A549 (cell line): Measurements from ENCODE around the gene TRIM37. TPM values are rescaled to one million over a fixed set of nuclear protein-coding genes. Genes with fewer than 3 reads are reported as not detected.

Source experiments
- ATAC-seq, 2 experiments: fragments of 200-7000 bp in 1 of 2; fragments of >200 bp in 1 of 2; cut with Nextera tagmentation in 1 of 2; cut with Tn5 transposase in 1 of 2; 3 replicates each; pipeline versions ENCODE4 v1.8.0 to v1.9.1; 2018 to 2020; ENCODE audit warnings: mild to moderate bottlenecking in 1 of 2, moderate library complexity in 1 of 2
- CTCF ChIA-PET: fragments of 300-600 bp; sonication (Branson Sonifier 250); formaldehyde crosslinking; extraction: SDS; loops from one replicate; lab custom pipeline; 2021; ENCODE audit warnings: antibody characterized with exemption, inconsistent platforms; lab: Yijun Ruan, JAX
- POLR2A ChIA-PET: fragments of 350-600 bp; formaldehyde crosslinking; extraction: SDS; loops from one replicate; lab custom pipeline; 2021; ENCODE audit warnings: antibody characterized with exemption, inconsistent platforms; lab: Yijun Ruan, JAX
- DNase-seq, 2 experiments: peaks; one replicate each; pipeline versions ENCODE4 v3.0.0 to v3.0.0-alpha.2; 2011 to 2016; ENCODE audit warnings: low read depth in 1 of 2, low spot score in 1 of 2
- FAIRE-seq: peaks from 2 replicates; lab custom pipeline; 2011; peaks lifted over from hg19 to GRCh38; lab: Jason Lieb, UNC
- H3K27ac ChIP-seq, 2 experiments: fragments of >200 bp; sonication (Bioruptor Twin); formaldehyde crosslinking; 3 replicates each; pipeline ENCODE4 v1.5.1; 2016 to 2017
- H3K4me1 ChIP-seq: fragments of >200 bp; sonication (Bioruptor Twin); formaldehyde crosslinking; 3 replicates; pipeline ENCODE4 v1.6.1; 2016
- H3K4me2 ChIP-seq: fragments of >200 bp; sonication (Bioruptor Twin); formaldehyde crosslinking; 3 replicates; pipeline ENCODE4 v1.6.1; 2016
- H3K4me3 ChIP-seq: fragments of >200 bp; sonication (Bioruptor Twin); formaldehyde crosslinking; 3 replicates; pipeline ENCODE4 v1.5.1; 2016
- H3K9me3 ChIP-seq: fragments of >200 bp; sonication (Bioruptor Twin); formaldehyde crosslinking; 3 replicates; pipeline ENCODE4 v1.6.1; 2016
- BHLHE40 ChIP-seq: IDR thresholded peaks from 2 replicates; pipeline ENCODE4 v1.6.1; 2012; ENCODE audit warnings: low read depth, low read length, inconsistent platforms
- CBX2 ChIP-seq: fragments of 200-600 bp; sonication (generic); IDR thresholded peaks from 2 replicates; pipeline ENCODE4 v1.6.1; 2016; ENCODE audit warnings: low read depth, mild to moderate bottlenecking, borderline replicate concordance
- CEBPB ChIP-seq, 2 experiments: fragments of >200 bp in 1 of 2; sonication (Bioruptor Twin) in 1 of 2; formaldehyde crosslinking in 1 of 2; IDR thresholded peaks; 2 replicates each; pipeline ENCODE4 v1.6.1; 2012 to 2016
- CHD4 ChIP-seq: fragments of 200-600 bp; sonication (generic); IDR thresholded peaks from 2 replicates; pipeline ENCODE4 v1.6.1; 2016; ENCODE audit warnings: antibody characterized with exemption, mild to moderate bottlenecking, borderline replicate concordance
- EHF ChIP-seq: fragments of 250-450 bp; sonication (Bioruptor Pico); IDR thresholded peaks from 2 replicates; pipeline ENCODE4 v1.5.0; 2020; ENCODE audit warnings: mild to moderate bottlenecking
- EP300 ChIP-seq, 2 experiments: fragments of >200 bp; sonication (Bioruptor Twin); formaldehyde crosslinking; IDR thresholded peaks; 2 replicates in 1 of 2; 3 replicates in 1 of 2; pipeline ENCODE4 v1.6.1; 2016 to 2017
- FOSL2 ChIP-seq, 2 experiments: fragments of 450-650 bp in 1 of 2; fragments of >200 bp in 1 of 2; sonication (Bioruptor Twin) in 1 of 2; formaldehyde crosslinking; IDR thresholded peaks; 2 replicates each; pipeline versions ENCODE4 v1.5.0 to v1.6.1; 2016 to 2020; ENCODE audit warnings: mild to moderate bottlenecking in 1 of 2, moderate library complexity in 1 of 2
- HDAC2 ChIP-seq: fragments of 200-600 bp; sonication (generic); IDR thresholded peaks from 2 replicates; pipeline ENCODE4 v1.6.1; 2016
- JUN ChIP-seq, 2 experiments: fragments of >200 bp; sonication (Bioruptor Twin); formaldehyde crosslinking; IDR thresholded peaks; 2 replicates in 1 of 2; 3 replicates in 1 of 2; pipeline ENCODE4 v1.6.1; 2016 to 2017
- MAX ChIP-seq: IDR thresholded peaks from 2 replicates; pipeline ENCODE4 v1.6.1; 2012
- MAZ ChIP-seq: fragments of 150-350 bp; IDR thresholded peaks from 2 replicates; pipeline ENCODE4 v1.6.1; 2014; ENCODE audit warnings: antibody characterized with exemption, low read depth, low read length, borderline replicate concordance
- NFE2L2 ChIP-seq: fragments of 150-350 bp; conservative IDR thresholded peaks from 2 replicates; pipeline ENCODE4 v1.6.1; 2014; ENCODE audit warnings: low read length
- NR3C1 ChIP-seq: fragments of >200 bp; sonication (Bioruptor Twin); formaldehyde crosslinking; IDR thresholded peaks from 3 replicates; pipeline ENCODE4 v1.6.1; 2017
- PHF8 ChIP-seq: fragments of 200-600 bp; sonication (generic); IDR thresholded peaks from 2 replicates; pipeline ENCODE4 v1.6.1; 2016; ENCODE audit warnings: low read depth, mild to moderate bottlenecking, antibody characterized with exemption, moderate library complexity, borderline replicate concordance
- POLR2AphosphoS2 ChIP-seq: conservative IDR thresholded peaks from 2 replicates; pipeline ENCODE4 v1.6.1; 2012; ENCODE audit warnings: low read length, improper control_type of control experiment, inconsistent platforms
- RAD21 ChIP-seq, 2 experiments: fragments of >200 bp in 1 of 2; sonication (Bioruptor Twin) in 1 of 2; formaldehyde crosslinking in 1 of 2; IDR thresholded peaks in 1 of 2; conservative IDR thresholded peaks in 1 of 2; 2 replicates in 1 of 2; 3 replicates in 1 of 2; pipeline ENCODE4 v1.6.1; 2012 to 2018; ENCODE audit warnings: inconsistent platforms in 1 of 2
- REST ChIP-seq: fragments of 200-600 bp; sonication (generic); IDR thresholded peaks from 2 replicates; pipeline ENCODE4 v1.6.1; 2016; ENCODE audit warnings: antibody characterized with exemption, mild to moderate bottlenecking, moderate library complexity
- RNF2 ChIP-seq: fragments of 200-600 bp; sonication (generic); IDR thresholded peaks from 2 replicates; pipeline ENCODE4 v1.6.1; 2016; ENCODE audit warnings: low read depth, mild to moderate bottlenecking, antibody characterized with exemption, moderate library complexity, borderline replicate concordance
- ZNF302 ChIP-seq: fragments of 250-450 bp; sonication (Bioruptor Pico); IDR thresholded peaks from 2 replicates; pipeline ENCODE4 v1.9.0; 2021; ENCODE audit warnings: inconsistent platforms, mild to moderate bottlenecking, moderate library complexity
- ZSCAN20 ChIP-seq: fragments of 250-450 bp; sonication (Bioruptor Pico); IDR thresholded peaks from 2 replicates; pipeline ENCODE4 v1.8.0; 2022; ENCODE audit warnings: mild to moderate bottlenecking, moderate library complexity
- WGBS: methylation state at CpG from one replicate; pipeline ENCODE4 v1.1.6; 2017; ENCODE audit errors: missing lambda C conversion rate; 5-methylcytosine and 5-hydroxymethylcytosine counted together
- polyA plus RNA-seq, 4 experiments: library from polyadenylated mRNA; depleted of rRNA in 3 of 4; stranded (reverse); fragments of >200 nt; fragmentation: RNase III in 1 of 4; extraction: RNeasy Plus Mini Kit Qiagen cat#74134 plus additional on column Dnase treatment in 1 of 4; gene quantifications; 2 replicates in 3 of 4; 3 replicates in 1 of 4; pipeline ENCODE4 v1.2.3, GENCODE V29; 2011 to 2017
- TF ChIP-seq, protein P1 (sequence below): fragments of >200 bp; sonication (Bioruptor Twin); formaldehyde crosslinking; IDR thresholded peaks from 3 replicates; pipeline ENCODE4 v1.6.1; 2016
- TF ChIP-seq, protein P2 (sequence below): fragments of 250-450 bp; sonication (Bioruptor Pico); IDR thresholded peaks from 2 replicates; pipeline ENCODE4 v1.5.0; 2020; ENCODE audit warnings: low read depth, mild to moderate bottlenecking, moderate library complexity

The TRIM37 gene
- polyA plus RNA-seq, 2 of the 4 experiments (the other 2 are of a cell fraction): 29.4 to 56.3 TPM

DNA sequence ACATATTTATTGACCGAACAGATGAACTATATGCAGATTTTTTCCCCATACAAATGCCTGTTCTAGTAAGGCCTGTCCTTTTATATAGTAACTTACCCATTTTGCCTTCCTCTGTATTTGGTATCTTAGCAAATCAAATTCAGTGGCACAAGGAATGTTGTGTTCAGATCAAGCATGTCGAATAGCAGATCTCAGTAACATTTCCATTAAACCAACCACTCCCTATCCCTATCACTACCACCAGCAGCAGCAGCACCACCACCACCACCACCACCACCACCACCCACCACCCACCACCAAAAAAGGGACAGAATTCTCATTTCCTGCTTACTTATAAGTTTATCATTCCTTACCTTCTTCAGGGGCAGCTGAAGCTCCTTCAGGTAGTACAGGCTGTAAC is 94.7 kb downstream of the TRIM37 start:
- no peaks in the 10 kb centered on the region for H3K4me1 ChIP-seq
- POLR2A ChIA-PET: no interaction called here
- ATAC-seq (no peak), FAIRE-seq (peak; percentile 32)
- H3K27ac ChIP-seq: no peak overlapping the region
- TF ChIP-seq PHF8 (no peak), CEBPB (IDR thresholded peaks at IDR 0.05) (no peak), FOSL2 (IDR thresholded peaks at IDR 0.05) (no peak), FOSL2 (CRISPR knock-in tag; IDR thresholded peaks at IDR 0.05) (no peak), MAX (no peak), RAD21 (conservative IDR thresholded peaks at IDR 0.05 in 1 of 2, IDR thresholded peaks at IDR 0.05 in 1 of 2) (no peak), HDAC2 (no peak), POLR2AphosphoS2 (no peak), EP300 (IDR thresholded peaks at IDR 0.05) (no peak)
- TF ChIP-seq, all 56 proteins: peak for 0
- CTCF ChIA-PET: interaction anchor here (1.0 to 11.0 kb wide), 2 partner anchors 106 to 298 kb away, joined by 3 to 169 read pairs; no protein-coding TSS in a partner anchor
- no peak overlapping the region for H3K4me2 ChIP-seq
- WGBS: 94% methylated on average over 2 of the region's 2 CpGs
- no peak for DNase-seq
- no peak overlapping the region for H3K4me3 ChIP-seq
- H3K9me3 ChIP-seq: no peaks in the 10 kb centered on the region

GRCh38 chr17:59010026-59010425 is 96.7 kb downstream of the TRIM37 start:
- ChIA-PET POLR2A (interaction anchor here (0.7 kb wide), 1 partner anchor 280 kb away, joined by 3 read pairs; no protein-coding TSS in a partner anchor), CTCF (interaction anchor here (0.7 to 11.0 kb wide), 10 partner anchors 21 to 491 kb away, joined by 3 to 169 read pairs (median 3); no protein-coding TSS in a partner anchor)
- Histone ChIP-seq H3K4me3 (no peak overlapping the region), H3K4me2 (no peak overlapping the region), H3K27ac (no peak overlapping the region), H3K4me1 (no peaks in the 10 kb centered on the region), H3K9me3 (no peaks in the 10 kb centered on the region)
- TF ChIP-seq CHD4: no peak
- no peak for TF ChIP-seq CBX2
- TF ChIP-seq, protein P1, sequence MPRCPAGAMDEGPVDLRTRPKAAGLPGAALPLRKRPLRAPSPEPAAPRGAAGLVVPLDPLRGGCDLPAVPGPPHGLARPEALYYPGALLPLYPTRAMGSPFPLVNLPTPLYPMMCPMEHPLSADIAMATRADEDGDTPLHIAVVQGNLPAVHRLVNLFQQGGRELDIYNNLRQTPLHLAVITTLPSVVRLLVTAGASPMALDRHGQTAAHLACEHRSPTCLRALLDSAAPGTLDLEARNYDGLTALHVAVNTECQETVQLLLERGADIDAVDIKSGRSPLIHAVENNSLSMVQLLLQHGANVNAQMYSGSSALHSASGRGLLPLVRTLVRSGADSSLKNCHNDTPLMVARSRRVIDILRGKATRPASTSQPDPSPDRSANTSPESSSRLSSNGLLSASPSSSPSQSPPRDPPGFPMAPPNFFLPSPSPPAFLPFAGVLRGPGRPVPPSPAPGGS: no peak
- TF ChIP-seq ZNF302 (CRISPR knock-in tag): no peak
- TF ChIP-seq, protein P2, sequence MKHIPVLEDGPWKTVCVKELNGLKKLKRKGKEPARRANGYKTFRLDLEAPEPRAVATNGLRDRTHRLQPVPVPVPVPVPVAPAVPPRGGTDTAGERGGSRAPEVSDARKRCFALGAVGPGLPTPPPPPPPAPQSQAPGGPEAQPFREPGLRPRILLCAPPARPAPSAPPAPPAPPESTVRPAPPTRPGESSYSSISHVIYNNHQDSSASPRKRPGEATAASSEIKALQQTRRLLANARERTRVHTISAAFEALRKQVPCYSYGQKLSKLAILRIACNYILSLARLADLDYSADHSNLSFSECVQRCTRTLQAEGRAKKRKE (CRISPR knock-in tag): no peak
- no peak for TF ChIP-seq JUN (IDR thresholded peaks at IDR 0.05)
- no peak for TF ChIP-seq MAZ
- no peak for TF ChIP-seq REST
- no peak for TF ChIP-seq ZSCAN20 (CRISPR knock-in tag)
- no peak for TF ChIP-seq RNF2
- no peak for TF ChIP-seq NFE2L2
- TF ChIP-seq BHLHE40: no peak
- no peak for TF ChIP-seq NR3C1
- TF ChIP-seq EHF (CRISPR knock-in tag): no peak
- FAIRE-seq: no peak
- WGBS: 94% methylated on average over 2 of the region's 2 CpGs
- no peak for DNase-seq
- ATAC-seq: no peak
